Measurements from ENCODE around the gene KHDRBS1.

KHDRBS1 gene

DNA sequence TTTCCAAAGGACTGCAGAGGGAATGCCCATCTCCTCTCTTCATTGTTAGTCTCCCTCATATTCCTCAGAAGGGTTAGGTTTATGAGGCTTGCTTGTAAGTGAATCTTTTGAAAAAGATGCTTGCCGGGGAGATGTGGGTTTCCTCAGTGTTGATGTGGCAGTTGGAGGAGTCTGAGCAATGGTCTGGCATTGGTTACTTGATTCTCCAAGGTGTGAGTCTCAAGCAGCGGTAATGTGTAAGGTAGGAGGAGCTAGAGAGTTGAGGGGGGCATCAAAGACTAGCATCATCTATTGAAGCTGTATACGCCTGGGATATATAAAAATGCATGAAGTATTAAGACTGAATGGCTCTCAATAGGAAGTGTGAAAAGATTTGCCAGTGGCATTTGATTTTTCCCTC is 21.5 kb downstream of the KHDRBS1 start:
- Histone ChIP-seq H3K4me1 (ENCODE audit: control insufficient read depth, insufficient read depth, low read length) (0 out of 2 replicates have a peak, but pooled peaks cover 3% of the 10 kb centered on the region), H3K9me3 (ENCODE audit: control insufficient read depth, insufficient read depth, low read depth, low read length) (no peaks in the 10 kb centered on the region), H3K4me3 (ENCODE audit: low read depth, low read length) (no peak overlapping the region), H3K27ac (ENCODE audit: extremely low read depth, low read depth, low read length) (no peak overlapping the region), H3K36me3 (ENCODE audit: control insufficient read depth in 2 of 2, insufficient read depth in 1 of 2, low read length in 2 of 2) (peaks cover 56 to 59% of the 10 kb centered on the region in 2 experiments)
- POLR2A ChIA-PET, result interaction anchor here (0.6 to 1.2 kb wide), 4 partner anchors 16 to 144 kb away, joined by 3 read pairs; partner anchors contain the start of gene TXLNA
- CTCF ChIA-PET, result interaction anchor here (0.5 to 0.9 kb wide), 6 partner anchors 10 to 492 kb away, joined by 3 to 4 read pairs (median 3); no protein-coding TSS in a partner anchor
- TF ChIP-seq ZFP69B (tag by site-specific recombination; IDR thresholded peaks at IDR 0.05) (no peak), ZFHX2 (tag by site-specific recombination; conservative IDR thresholded peaks at IDR 0.05) (no peak), ZBTB7A (tag by site-specific recombination; IDR thresholded peaks at IDR 0.05; ENCODE audit: low read depth) (no peak), ZNF169 (tag by site-specific recombination; IDR thresholded peaks at IDR 0.05) (no peak), PRDM1 (tag by site-specific recombination; IDR thresholded peaks at IDR 0.05) (no peak), KLF17 (tag by site-specific recombination; IDR thresholded peaks at IDR 0.05) (no peak), RBAK (tag by site-specific recombination; IDR thresholded peaks at IDR 0.05) (no peak), ZNF623 (tag by site-specific recombination; IDR thresholded peaks at IDR 0.05) (no peak), ZNF561 (tag by site-specific recombination; IDR thresholded peaks at IDR 0.05; ENCODE audit: borderline replicate concordance) (no peak), ZNF362 (tag by site-specific recombination; IDR thresholded peaks at IDR 0.05) (no peak), ZNF175 (tag by site-specific recombination; IDR thresholded peaks at IDR 0.05) (no peak), ZNF335 (tag by site-specific recombination; conservative IDR thresholded peaks at IDR 0.05) (no peak), ZNF600 (tag by site-specific recombination; IDR thresholded peaks at IDR 0.05) (no peak), ZNF132 (tag by site-specific recombination; IDR thresholded peaks at IDR 0.05; ENCODE audit: borderline replicate concordance) (no peak)
- TF ChIP-seq, protein P1, sequence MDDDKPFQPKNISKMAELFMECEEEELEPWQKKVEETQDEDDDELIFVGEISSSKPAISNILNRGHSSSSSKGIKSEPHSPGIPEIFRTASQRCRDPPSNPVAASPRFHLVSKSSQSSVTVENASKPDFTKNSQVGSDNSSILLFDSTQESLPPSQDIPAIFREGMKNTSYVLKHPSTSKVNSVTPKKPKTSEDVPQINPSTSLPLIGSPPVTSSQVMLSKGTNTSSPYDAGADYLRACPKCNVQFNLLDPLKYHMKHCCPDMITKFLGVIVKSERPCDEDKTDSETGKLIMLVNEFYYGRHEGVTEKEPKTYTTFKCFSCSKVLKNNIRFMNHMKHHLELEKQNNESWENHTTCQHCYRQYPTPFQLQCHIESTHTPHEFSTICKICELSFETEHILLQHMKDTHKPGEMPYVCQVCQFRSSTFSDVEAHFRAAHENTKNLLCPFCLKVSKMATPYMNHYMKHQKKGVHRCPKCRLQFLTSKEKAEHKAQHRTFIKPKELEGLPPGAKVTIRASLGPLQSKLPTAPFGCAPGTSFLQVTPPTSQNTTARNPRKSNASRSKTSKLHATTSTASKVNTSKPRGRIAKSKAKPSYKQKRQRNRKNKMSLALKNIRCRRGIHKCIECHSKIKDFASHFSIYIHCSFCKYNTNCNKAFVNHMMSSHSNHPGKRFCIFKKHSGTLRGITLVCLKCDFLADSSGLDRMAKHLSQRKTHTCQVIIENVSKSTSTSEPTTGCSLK (tag by site-specific recombination; IDR thresholded peaks at IDR 0.05), result no peak
- TF ChIP-seq, protein P2, sequence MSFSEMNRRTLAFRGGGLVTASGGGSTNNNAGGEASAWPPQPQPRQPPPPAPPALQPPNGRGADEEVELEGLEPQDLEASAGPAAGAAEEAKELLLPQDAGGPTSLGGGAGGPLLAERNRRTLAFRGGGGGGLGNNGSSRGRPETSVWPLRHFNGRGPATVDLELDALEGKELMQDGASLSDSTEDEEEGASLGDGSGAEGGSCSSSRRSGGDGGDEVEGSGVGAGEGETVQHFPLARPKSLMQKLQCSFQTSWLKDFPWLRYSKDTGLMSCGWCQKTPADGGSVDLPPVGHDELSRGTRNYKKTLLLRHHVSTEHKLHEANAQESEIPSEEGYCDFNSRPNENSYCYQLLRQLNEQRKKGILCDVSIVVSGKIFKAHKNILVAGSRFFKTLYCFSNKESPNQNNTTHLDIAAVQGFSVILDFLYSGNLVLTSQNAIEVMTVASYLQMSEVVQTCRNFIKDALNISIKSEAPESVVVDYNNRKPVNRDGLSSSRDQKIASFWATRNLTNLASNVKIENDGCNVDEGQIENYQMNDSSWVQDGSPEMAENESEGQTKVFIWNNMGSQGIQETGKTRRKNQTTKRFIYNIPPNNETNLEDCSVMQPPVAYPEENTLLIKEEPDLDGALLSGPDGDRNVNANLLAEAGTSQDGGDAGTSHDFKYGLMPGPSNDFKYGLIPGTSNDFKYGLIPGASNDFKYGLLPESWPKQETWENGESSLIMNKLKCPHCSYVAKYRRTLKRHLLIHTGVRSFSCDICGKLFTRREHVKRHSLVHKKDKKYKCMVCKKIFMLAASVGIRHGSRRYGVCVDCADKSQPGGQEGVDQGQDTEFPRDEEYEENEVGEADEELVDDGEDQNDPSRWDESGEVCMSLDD (tag by site-specific recombination; IDR thresholded peaks at IDR 0.05), result no peak
- TF ChIP-seq, protein P3, sequence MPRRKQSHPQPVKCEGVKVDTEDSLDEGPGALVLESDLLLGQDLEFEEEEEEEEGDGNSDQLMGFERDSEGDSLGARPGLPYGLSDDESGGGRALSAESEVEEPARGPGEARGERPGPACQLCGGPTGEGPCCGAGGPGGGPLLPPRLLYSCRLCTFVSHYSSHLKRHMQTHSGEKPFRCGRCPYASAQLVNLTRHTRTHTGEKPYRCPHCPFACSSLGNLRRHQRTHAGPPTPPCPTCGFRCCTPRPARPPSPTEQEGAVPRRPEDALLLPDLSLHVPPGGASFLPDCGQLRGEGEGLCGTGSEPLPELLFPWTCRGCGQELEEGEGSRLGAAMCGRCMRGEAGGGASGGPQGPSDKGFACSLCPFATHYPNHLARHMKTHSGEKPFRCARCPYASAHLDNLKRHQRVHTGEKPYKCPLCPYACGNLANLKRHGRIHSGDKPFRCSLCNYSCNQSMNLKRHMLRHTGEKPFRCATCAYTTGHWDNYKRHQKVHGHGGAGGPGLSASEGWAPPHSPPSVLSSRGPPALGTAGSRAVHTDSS (tag by site-specific recombination; IDR thresholded peaks at IDR 0.05), result no peak
- TF ChIP-seq, protein P4, sequence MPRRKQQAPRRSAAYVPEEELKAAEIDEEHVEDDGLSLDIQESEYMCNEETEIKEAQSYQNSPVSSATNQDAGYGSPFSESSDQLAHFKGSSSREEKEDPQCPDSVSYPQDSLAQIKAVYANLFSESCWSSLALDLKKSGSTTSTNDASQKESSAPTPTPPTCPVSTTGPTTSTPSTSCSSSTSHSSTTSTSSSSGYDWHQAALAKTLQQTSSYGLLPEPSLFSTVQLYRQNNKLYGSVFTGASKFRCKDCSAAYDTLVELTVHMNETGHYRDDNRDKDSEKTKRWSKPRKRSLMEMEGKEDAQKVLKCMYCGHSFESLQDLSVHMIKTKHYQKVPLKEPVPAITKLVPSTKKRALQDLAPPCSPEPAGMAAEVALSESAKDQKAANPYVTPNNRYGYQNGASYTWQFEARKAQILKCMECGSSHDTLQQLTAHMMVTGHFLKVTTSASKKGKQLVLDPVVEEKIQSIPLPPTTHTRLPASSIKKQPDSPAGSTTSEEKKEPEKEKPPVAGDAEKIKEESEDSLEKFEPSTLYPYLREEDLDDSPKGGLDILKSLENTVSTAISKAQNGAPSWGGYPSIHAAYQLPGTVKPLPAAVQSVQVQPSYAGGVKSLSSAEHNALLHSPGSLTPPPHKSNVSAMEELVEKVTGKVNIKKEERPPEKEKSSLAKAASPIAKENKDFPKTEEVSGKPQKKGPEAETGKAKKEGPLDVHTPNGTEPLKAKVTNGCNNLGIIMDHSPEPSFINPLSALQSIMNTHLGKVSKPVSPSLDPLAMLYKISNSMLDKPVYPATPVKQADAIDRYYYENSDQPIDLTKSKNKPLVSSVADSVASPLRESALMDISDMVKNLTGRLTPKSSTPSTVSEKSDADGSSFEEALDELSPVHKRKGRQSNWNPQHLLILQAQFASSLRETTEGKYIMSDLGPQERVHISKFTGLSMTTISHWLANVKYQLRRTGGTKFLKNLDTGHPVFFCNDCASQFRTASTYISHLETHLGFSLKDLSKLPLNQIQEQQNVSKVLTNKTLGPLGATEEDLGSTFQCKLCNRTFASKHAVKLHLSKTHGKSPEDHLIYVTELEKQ (tag by site-specific recombination; IDR thresholded peaks at IDR 0.05; ENCODE audit: borderline replicate concordance), result no peak
- TF ChIP-seq, protein P5, sequence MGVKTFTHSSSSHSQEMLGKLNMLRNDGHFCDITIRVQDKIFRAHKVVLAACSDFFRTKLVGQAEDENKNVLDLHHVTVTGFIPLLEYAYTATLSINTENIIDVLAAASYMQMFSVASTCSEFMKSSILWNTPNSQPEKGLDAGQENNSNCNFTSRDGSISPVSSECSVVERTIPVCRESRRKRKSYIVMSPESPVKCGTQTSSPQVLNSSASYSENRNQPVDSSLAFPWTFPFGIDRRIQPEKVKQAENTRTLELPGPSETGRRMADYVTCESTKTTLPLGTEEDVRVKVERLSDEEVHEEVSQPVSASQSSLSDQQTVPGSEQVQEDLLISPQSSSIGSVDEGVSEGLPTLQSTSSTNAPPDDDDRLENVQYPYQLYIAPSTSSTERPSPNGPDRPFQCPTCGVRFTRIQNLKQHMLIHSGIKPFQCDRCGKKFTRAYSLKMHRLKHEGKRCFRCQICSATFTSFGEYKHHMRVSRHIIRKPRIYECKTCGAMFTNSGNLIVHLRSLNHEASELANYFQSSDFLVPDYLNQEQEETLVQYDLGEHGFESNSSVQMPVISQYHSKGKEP (tag by site-specific recombination; IDR thresholded peaks at IDR 0.05), result no peak
